Natural killer cell (primary cell): ENCODE results near the gene LBHD2. TPM values are rescaled to one million over a fixed set of nuclear protein-coding genes. Genes with fewer than 3 reads are reported as not detected.
A peak's percentile ranks its signal among the peaks of the same experiment; 100 is the strongest.

Source experiments
- ATAC-seq, 3 donors: fragments of 150-1000 bp in 2 of 3; fragments of 200-7000 bp in 1 of 3; cut with Tn5 transposase; 1 replicate in 1 of 3; 2 replicates in 2 of 3; pipeline ENCODE4 v1.10.0; 2021; ENCODE audit warnings: mild to moderate bottlenecking in 2 of 3, moderate library complexity in 2 of 3
- DNase-seq, 2 donors: peaks; one replicate each; pipeline versions ENCODE4 v3.0.0 to v3.0.0-alpha.2; 2013 to 2021; ENCODE audit warnings: mixed read lengths in 1 of 2
- H3K27ac ChIP-seq: one replicate; pipeline ENCODE4 v1.5.1; 2013; ENCODE audit warnings: mild to moderate bottlenecking, low read length
- H3K27me3 ChIP-seq: one replicate; pipeline ENCODE4 v1.6.1; 2013; ENCODE audit warnings: low read length; ENCODE audit not compliant: control insufficient read depth, insufficient read depth
- H3K36me3 ChIP-seq: one replicate; pipeline ENCODE4 v1.6.1; 2013; ENCODE audit warnings: low read length; ENCODE audit not compliant: control insufficient read depth, insufficient read depth
- H3K4me1 ChIP-seq: one replicate; pipeline ENCODE4 v1.6.1; 2013; ENCODE audit warnings: low read length; ENCODE audit not compliant: control insufficient read depth, insufficient read depth
- H3K4me3 ChIP-seq: one replicate; pipeline ENCODE4 v1.5.1; 2013; ENCODE audit warnings: low read length
- H3K9me3 ChIP-seq: one replicate; pipeline ENCODE4 v1.6.1; 2013; ENCODE audit warnings: low read length; ENCODE audit not compliant: control insufficient read depth, insufficient read depth
- H3K27ac Mint-ChIP-seq, 2 donors: one replicate each; pipeline ENCODE4 v1.8.0; 2022; ENCODE audit warnings: mild to moderate bottlenecking in 2 of 2, mixed read lengths in 2 of 2, moderate library complexity in 1 of 2
- H3K27me3 Mint-ChIP-seq, 2 donors: one replicate each; pipeline ENCODE4 v1.8.0; 2022; ENCODE audit warnings: low read depth in 2 of 2, mixed read lengths in 2 of 2
- H3K36me3 Mint-ChIP-seq: one replicate; pipeline ENCODE4 v1.8.0; 2022; ENCODE audit warnings: mixed read lengths
- H3K4me1 Mint-ChIP-seq, 2 donors: one replicate each; pipeline ENCODE4 v1.8.0; 2022; ENCODE audit warnings: mixed read lengths in 2 of 2
- H3K4me3 Mint-ChIP-seq: one replicate; pipeline ENCODE4 v1.8.0; 2022; ENCODE audit warnings: mild to moderate bottlenecking, moderate library complexity, mixed read lengths
- H3K9me3 Mint-ChIP-seq, 2 donors: one replicate each; pipeline ENCODE4 v1.8.0; 2022; ENCODE audit warnings: mixed read lengths in 2 of 2
- CTCF ChIP-seq: fragments of 200-600 bp; IDR thresholded peaks from one replicate; pipeline ENCODE4 v1.8.0; 2022; ENCODE audit warnings: antibody characterized with exemption
- WGBS: methylation state at CpG from one replicate; pipeline ENCODE4 v1.1.7; 2013; ENCODE audit warnings: missing lambda C conversion rate; ENCODE audit not compliant: insufficient coverage; 5-methylcytosine and 5-hydroxymethylcytosine counted together
- intact Hi-C: fragments of 100-400 bp; cut with micrococcal nuclease; formaldehyde crosslinking; loops from one replicate; pipeline ENCODE4 v1.14.2; 2022
- total RNA-seq, 4 donors: library from RNA; stranded (reverse); fragments of 120-200 nt in 1 of 4; gene quantifications; one replicate each; pipeline versions ENCODE4 v1.2.3 to v1.2.4, GENCODE V29; 2013 to 2022

LBHD2 gene
- total RNA-seq, 3 donors from 2014 or later (not counting 1 experiment from before 2014, with no cell fraction given) = not detected

- no peaks in the 10 kb centered on the region for H3K36me3 Mint-ChIP-seq
- H3K27me3 ChIP-seq = peaks cover 10% of the 10 kb centered on the region
- H3K4me1 ChIP-seq = peaks cover 14% of the 10 kb centered on the region
- H3K4me3 Mint-ChIP-seq = no peak overlapping the region
- peak in 1 of 2 donors; percentile 19 for DNase-seq
- no peaks in the 10 kb centered on the region for H3K4me1 Mint-ChIP-seq
- TF ChIP-seq CTCF = no peak
- ATAC-seq = no peak
- peaks cover 0 to 5% of the 10 kb centered on the region in 2 donors for H3K27me3 Mint-ChIP-seq
- H3K9me3 ChIP-seq = no peaks in the 10 kb centered on the region
- intact Hi-C loops = loop anchor here (5.0 to 10.0 kb wide), 2 partner anchors 112 to 220 kb away; no protein-coding TSS in a partner anchor
- peak overlapping the region; percentile 27 for H3K4me3 ChIP-seq
- 32% methylated on average over 21 of the region's 21 CpGs for WGBS
- H3K27ac ChIP-seq = no peak overlapping the region
- no peaks in the 10 kb centered on the region for H3K36me3 ChIP-seq
- H3K9me3 Mint-ChIP-seq = no peaks in the 10 kb centered on the region
- no peak overlapping the region for H3K27ac Mint-ChIP-seq
Measured at GRCh38 chr14:103074729-103075367, 9.2 kb upstream of the LBHD2 start.

DNA sequence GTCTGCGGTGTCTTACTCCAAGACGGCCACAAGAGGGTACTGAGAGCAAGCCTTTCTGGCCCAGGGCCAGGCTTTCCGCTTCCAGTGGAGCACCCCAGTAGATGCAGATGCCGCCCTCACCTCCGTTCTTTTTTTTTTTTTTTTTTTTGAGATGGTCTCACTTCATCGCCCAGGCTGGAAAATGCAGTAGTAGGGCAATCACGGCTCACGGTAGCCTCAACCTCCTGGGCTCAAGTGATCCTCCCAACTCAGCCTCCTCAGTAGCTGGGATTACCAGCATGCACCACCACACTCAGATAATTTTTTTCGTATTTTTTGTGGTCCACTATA, 5.6 kb upstream of the LBHD2 start:
- no peaks in the 10 kb centered on the region for H3K36me3 ChIP-seq
- Mint-ChIP-seq H3K36me3 (no peaks in the 10 kb centered on the region), H3K4me1 (no peaks in the 10 kb centered on the region), H3K9me3 (no peaks in the 10 kb centered on the region), H3K27me3 (peaks cover 0 to 4% of the 10 kb centered on the region in 2 donors), H3K27ac (no peak overlapping the region), H3K4me3 (no peak overlapping the region)
- H3K4me1 ChIP-seq = peaks cover 14% of the 10 kb centered on the region
- WGBS = 9% methylated on average over 9 of the region's 9 CpGs
- peaks cover 10% of the 10 kb centered on the region for H3K27me3 ChIP-seq
- peak; percentile 47 to 90 for DNase-seq
- no peak overlapping the region for H3K4me3 ChIP-seq
- peak; percentile 75 to 82 (median 76) for ATAC-seq
- no peaks in the 10 kb centered on the region for H3K9me3 ChIP-seq
- no peak overlapping the region for H3K27ac ChIP-seq
- intact Hi-C loops = loop anchor here (5.0 to 10.0 kb wide), 2 partner anchors 109 to 216 kb away; no protein-coding TSS in a partner anchor
- peak; percentile 64 for TF ChIP-seq CTCF

GRCh38 chr14:103078860-103079587, 5.0 kb upstream of the LBHD2 start:
- H3K27ac ChIP-seq = no peak overlapping the region
- DNase-seq (no peak), ATAC-seq (no peak)
- Mint-ChIP-seq H3K27ac (no peak overlapping the region), H3K36me3 (no peaks in the 10 kb centered on the region), H3K27me3 (peaks cover 0 to 4% of the 10 kb centered on the region in 2 donors), H3K4me3 (no peak overlapping the region), H3K4me1 (no peaks in the 10 kb centered on the region), H3K9me3 (no peaks in the 10 kb centered on the region)
- peaks cover 14% of the 10 kb centered on the region for H3K4me1 ChIP-seq
- no peak overlapping the region for H3K4me3 ChIP-seq
- TF ChIP-seq CTCF = no peak
- WGBS = 80% methylated on average over 11 of the region's 11 CpGs
- H3K27me3 ChIP-seq = peaks cover 10% of the 10 kb centered on the region
- H3K36me3 ChIP-seq = no peaks in the 10 kb centered on the region
- no peaks in the 10 kb centered on the region for H3K9me3 ChIP-seq
- intact Hi-C loops = loop anchor here (5.0 to 10.0 kb wide), 2 partner anchors 108 to 216 kb away; no protein-coding TSS in a partner anchor
